Brain pericyte (primary cell): Measurements from ENCODE around the gene PPFIA2.

ENCODE experiments used
- DNase-seq: peaks from one replicate; pipeline ENCODE4 v3.0.0-alpha.2; 2012; ENCODE audit warnings: low read depth, low spot score

PPFIA2 gene

DNA sequence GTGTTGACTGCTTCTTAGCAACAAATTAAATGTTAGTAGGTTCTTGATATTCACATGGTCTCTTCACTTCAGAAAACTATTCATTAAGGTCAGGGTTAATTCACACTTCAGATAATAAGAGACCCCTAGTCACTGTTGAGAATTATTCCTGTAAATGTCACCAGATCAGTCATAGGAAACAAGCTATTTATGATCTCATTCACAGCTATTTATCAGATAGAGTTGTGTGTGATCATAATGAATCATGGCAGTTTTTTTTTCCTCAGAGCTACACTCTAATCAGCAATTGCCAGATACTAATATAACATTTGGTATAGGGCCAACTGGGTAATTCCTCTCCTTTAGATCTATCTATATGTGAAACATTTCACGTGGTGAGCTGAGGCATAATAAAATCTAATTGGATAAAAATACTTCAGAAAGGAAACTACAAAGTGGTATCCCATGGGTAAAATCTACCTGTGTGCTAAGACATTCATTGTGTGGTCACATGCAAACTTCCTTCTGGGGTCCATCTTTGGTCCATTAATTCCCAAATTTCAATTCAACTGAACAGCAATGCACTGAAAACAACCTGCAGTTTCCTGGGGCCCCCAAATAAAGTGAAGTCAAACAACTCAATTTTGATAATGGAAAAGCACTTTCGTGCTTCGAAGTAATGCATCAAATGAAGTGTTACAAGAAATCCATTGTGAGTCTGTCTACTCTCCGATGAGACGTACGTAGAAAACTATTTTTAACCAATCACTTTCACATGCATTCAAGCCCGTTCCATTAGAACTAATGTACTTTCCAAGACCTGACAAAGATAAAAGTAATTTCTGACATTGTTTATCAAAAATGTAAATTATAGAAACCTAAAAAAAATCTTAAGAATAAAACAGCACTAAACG lies 484.3 kb downstream of the PPFIA2 start:
- no peak for DNase-seq

DNA sequence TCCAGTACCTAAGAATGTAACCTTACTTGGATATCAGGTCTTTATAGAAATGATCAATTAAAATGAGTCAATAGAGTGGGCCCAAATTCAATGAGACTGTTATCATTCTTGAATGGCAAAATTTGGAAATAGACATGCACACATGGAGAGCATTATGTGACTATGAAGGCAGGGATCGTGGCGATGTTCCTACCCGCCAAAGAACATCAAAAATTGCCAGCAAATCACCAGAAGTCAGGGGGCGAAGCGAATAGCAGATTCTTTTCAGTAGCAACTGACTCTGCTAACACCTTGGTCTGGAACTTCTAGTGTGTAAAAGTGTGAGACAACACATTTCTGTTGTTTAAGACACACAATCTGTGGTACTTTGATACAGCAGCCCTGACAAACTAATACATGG lies 488.8 kb downstream of the PPFIA2 start:
- no peak for DNase-seq

DNA sequence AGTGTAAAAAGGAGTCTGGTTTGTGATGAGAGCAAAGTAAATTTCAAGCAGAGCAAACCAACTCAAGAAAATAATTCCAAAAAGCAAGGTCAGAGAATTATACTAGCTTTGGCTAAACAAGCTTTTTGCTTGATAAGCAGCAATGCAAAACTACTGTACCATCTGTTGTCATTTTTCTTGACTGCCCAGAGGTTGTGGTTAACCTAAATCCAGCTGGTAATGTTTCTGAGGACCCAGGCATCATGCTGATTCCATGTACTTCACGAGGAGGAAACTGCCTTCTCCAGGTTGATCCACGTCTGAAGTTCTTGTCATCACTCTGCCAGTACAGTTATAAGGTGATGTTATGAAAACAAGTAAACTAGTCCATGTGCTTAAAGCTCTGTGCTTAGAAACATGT lies 496.1 kb downstream of the PPFIA2 start:
- DNase-seq = peak; percentile 17

DNA sequence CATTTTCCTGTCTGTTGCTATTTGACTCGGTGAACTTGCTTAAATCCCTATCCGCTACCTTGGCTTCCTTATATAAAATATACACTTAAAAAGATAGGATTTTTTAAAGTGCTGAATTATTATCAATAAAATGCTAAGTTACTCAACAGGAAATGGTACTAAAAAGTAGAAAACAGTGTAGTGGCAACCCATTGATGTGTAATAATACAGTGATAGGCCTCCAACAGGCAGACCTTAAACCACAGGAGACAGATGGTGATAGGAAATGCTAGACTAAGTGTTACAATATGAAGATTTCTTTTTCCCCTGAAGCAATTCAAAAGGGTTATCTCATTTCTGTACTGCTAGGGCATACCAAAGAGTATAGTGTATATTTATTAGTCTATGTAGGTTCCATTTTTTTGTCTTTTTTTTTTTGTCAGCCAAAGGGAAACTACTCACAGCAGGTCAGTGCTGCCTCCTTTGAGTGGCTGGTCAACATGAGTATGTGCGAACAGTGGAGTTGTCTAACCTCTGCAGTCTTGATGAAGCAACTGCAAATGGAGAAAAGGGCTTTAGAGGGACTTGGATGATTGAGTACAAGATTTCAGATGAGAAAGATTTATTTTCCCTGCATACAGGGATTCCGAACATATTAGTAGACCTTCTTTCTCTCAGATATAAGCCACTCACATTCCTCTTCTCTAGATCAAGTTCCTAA lies 497.5 kb downstream of the PPFIA2 start:
- DNase-seq = no peak

DNA sequence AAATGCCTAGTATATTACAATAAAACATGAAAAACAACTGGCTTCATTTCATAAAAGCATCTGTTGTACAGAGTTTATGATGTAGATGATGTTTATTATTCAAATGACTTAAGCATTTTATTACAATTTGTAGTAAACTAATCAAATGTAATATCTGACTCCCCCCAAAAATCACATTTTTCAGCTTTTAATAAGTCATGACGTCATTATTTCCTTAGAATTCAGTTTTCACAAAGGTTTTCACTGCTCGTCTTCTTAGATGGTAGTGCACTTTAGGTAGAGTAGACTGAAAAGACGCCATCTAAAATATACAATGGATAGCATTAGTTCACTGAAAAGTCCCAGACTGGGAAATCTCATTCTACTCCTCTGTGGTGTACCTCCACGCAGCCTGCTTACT lies 499.8 kb downstream of the PPFIA2 start:
- DNase-seq = no peak

DNA sequence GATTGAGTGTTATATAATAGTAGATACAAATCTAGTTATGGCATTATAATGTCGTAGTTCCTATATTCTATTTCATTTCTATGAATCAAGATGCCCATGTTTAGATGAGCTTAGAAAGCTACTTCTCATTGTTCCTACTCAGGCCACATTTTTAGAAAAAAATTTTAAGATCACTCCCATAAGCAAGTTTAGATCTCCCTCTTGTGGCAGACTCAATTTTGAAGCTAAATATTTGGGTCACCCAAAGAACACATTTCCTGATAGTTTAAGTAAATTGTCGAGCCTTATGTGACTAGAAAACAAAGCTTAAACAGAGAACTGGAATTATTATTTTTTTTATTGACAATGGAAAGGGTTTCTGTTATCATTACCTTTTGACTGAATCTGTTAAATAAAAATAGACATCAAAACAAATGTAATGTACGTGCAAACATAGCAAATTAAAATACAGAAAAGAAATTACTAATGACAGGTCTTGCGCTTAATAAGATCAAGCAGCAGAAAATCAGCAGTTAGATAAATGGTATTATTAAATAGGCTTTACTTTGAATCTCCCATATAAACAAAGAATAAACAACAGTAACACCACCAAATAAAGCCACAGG lies 501.1 kb downstream of the PPFIA2 start:
- peak; percentile 31 for DNase-seq

DNA sequence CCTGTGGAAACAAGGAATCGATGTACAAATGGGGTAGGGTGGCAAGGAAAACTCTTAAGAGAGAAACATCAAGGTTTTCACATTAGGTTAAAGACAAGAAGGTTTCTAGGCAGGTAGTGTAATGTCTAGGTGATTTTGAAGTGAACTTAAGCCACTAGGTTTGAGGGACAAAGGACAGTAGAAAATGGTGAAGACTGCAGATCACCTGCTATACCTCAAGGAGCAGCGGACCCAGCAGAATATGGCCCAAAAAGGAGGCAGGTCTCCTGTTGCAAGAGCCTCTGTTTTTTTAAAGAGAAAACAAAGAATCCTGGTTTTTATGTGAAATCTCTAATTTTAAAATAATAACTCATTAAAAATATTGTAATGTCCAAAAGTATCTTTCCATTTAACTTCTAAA lies 503.2 kb downstream of the PPFIA2 start:
- no peak for DNase-seq

DNA sequence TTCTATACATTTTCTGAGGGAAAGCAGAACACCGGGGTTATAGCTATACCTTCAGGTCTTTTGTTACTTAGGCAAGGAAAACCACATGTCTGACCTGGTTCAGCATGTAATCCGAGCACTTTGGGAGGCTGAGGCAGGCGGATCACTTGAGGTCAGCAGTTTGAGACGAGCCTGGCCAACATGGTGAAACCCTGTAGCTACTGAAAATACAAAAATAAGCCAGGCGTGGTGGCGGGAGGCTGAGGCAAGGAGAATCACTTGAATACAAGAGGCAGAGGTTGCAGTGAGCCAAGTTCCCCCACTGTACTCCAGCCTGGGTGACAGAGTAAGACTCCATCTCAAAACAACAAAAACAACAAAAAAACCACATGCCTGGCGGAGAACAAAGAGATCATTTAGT lies 503.7 kb downstream of the PPFIA2 start:
- DNase-seq = no peak

DNA sequence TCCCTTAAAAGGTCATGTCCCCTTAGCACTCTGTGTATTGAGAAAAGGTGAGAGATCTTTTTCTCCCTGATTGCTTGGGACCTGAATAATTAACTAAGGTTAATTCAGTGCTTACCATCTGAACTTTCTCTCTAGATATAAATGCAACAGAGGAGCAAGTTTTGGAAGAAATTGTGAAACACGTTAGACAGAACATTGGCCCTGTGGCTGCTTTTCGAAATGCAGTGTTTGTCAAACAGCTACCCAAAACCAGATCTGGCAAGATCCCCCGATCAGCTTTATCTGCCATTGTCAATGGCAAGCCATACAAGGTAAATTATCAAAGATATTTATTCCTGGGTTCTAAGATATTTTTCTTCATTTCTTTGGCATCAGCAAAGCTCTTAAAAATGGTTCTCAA lies 505.8 kb downstream of the PPFIA2 start:
- DNase-seq = no peak

DNA sequence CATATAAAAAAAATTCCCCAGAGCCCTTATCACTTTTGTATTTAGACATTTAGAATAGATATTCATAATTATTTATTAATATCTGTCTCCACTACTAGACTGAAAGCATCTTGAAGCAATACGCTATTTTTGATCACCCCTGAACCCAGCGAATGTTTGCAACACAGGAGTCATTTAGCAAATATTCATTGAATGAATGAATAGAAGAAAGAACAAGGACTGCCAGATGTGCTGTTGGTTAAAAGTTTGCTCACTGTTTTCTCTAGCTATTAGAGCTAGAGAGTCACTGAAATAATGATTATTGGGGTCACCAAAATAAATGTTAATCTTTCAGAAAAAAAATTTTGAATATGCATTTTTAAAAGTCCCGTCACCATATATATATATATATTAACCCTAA lies 506.9 kb downstream of the PPFIA2 start:
- no peak for DNase-seq

DNA sequence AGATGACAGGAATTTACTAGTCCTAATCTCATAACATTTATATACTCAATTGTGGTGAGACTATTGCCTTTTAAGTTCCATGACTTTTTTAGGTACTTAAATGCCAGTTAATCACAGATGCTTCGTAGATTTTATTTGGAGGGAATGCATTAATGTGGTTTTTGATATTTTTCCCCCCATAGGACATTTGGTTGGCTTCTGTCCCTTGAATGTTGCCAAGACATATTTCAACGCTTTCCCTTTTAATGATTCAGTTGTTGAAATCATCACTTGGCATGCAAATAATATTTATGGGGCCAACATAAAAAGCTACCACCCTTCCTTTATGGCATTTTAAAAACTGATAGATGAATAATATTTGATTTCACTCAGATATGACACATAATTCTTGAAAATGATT lies 509.2 kb downstream of the PPFIA2 start:
- DNase-seq = no peak

DNA sequence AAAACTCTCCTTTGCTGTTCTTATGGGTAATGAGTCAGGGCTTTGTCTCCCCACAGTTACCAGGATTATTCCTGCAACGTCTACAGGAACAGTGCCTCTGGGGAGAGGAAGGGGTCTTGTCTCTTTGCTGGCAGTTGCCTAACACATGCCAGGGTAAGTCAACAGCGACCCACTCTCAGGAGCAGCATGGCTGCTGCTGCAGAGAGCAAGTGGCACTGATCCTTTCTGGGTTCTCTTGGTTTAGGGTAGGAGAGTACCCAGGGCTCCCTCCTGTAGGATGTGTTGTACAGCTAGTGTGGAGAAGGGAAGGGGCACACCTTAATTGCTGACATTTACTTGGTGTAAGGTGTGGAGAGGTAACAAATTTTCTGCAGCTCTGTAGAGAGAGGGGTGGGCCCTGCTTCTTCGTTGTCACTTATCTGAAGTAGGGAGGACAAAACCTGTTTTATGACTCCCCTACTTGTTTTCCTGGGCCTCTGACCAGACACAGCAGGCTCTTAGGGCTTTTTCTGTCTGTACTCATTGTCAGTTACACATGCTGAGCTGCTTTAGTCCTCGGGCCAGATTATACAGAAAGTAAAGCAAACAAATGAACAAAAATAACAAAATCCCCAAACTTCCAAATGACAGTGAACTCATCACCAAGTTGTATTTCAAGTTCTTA lies 513.1 kb downstream of the PPFIA2 start:
- peak; percentile 36 for DNase-seq

DNA sequence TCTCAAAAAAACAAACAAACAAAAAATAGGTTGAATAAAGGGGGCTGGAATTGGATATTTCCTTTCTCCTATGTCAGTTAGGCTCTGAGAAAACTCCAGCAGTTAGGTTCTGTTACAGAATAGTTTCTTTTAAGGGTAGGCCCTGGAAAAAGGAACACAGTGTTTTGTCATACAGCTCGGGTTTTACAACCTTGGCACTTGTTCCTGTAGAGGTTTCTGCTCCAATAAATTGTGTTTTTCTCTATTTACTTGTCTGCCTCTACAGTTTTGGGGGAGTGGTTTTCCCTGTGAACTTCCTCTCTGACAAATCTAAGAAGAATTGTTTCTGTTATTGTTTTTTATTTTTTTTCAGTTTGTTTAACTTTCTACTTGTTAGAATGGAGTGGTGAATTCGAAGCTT lies 513.7 kb downstream of the PPFIA2 start:
- no peak for DNase-seq

DNA sequence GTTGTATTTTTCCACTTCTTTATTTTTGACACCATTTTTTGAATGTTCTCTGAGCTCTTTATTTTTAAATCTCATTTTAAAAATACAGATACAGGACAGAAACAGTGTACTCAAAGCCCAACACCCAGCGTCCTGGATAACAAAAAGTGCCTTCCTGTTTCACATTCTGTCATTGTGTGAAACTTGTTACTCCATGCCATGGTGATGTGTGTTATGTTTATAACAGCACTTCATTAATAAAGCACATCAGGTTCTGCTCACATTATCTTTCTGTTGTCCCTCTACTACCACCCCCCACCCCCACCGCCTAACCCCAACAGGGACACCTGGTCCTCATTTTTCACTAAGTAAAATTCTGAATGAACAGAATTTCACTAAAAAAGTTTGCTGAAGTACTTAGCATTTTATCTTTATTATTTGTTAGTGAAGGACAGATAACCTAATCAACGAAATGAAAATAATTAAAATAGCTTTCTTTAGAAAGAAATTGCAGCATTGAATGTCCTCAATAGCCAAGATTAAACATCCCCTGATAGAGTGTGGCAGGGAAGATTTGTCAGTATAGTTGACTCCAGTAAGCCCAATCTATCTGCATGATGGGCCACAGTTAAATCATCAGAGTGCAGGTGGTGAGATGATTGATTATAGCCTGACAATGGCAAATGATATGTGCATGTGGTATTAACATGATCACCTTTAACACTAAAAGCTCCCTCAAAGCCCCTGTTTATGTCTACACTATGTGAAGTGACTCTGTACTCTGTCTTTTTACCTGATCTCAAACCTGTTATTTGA lies 527.4 kb downstream of the PPFIA2 start:
- DNase-seq = no peak

DNA sequence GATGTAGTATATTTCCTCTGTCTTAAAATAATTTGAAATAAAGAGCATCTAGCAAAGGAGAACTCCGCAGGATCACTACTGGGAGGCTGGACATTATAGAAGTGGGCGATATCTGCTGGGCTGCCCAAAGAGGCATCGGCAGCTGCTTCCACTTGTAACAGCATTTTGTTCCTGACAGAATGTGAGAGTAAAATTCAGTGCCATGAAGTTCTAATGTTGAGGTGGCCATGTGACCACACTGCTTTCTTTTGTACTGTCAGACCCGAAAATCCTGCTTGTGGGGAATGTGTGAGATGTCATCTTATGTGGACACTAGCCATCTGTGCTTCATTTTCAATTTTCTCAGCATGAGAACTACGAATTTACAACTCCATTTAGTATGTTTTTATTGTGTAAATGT lies 529.4 kb downstream of the PPFIA2 start:
- DNase-seq = no peak

DNA sequence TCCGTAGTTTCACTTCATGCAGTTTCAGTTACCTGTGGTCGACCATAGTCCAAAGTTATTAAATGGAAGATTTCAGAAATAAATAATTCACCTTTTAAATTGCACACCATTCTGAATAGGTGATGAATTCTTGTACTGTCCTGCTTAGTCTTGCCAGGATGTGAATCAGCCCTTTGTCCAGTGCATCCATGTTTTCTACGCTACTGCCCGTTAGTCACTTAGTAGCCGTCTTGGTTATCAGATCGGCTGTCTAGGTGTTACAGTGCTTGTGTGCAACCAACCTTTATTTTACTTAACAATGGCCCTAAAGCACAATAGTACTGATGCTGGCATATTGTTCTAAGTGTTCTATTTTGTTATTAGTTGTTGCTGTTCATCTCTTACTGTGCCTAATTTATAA lies 534.5 kb downstream of the PPFIA2 start:
- DNase-seq = no peak

DNA sequence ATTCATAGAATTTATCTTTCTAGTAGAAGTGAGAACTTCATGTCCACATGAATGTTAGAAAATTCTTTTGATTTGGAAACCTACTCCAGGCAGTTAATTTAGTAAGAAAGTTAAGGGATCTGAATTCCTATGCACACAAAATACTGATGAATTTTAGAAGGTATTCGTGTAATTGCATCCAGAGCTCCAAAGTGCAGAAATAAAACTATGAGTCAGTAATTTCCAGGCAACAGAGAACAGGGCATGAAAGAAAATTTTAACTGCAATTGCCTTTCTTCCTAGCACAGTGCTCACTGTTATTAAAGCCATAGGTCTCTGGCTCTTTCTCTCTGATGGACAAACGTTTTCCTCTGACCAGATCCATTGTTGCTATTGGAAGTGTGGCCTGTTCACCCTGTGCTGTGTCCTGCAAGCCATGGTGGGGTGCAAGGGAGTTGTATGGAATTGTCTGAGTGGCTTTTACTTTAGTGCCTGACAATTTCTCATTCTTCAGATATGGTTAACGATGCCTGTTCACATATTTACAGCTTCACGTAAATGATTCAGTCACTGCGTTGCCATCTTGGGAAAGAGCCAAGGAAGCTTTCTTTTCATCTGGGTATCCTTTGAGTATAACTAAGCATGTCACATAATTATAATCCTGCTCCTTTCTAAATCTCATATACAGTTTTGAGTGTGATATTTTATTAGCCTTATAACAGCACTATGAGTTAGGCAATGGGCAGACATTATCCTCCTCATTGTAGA lies 536.1 kb downstream of the PPFIA2 start:
- no peak for DNase-seq

DNA sequence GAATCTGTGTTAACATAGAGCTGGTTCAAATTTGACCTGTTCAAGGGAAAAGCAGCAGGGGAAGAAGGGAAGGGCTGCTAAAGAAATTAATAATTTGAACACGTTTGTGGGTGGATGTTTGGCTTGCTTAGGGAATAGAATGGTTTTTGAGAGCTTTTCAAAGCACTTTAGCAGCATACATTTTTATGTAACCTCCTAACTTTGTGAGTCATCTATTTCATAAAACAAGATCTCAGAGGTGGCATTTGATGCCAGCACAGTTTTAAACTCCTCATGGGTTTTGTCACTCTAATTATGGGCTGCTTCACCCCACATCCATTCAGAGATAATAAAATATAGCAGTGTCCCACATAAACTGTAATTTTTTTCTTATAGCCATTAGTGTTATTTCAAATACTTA lies 537.5 kb downstream of the PPFIA2 start:
- no peak for DNase-seq

DNA sequence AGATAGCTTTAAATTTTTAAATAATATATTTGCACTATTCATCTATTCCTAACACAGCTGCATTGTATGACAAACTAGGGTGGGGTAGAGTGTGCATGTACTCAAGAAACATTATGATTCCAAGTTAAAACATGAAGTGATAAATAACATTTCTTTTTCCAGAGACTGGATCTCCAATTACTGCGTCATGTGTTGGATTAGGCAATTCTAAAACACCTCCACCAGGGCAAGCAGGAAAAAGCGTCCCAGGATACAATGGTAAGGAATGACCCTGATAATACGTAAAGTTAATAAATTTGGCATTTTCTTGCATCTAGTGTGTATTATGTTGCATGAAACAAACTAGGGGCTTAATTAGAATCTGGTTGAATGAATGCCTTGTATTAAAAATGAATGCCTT lies 542.4 kb downstream of the PPFIA2 start:
- no peak for DNase-seq

DNA sequence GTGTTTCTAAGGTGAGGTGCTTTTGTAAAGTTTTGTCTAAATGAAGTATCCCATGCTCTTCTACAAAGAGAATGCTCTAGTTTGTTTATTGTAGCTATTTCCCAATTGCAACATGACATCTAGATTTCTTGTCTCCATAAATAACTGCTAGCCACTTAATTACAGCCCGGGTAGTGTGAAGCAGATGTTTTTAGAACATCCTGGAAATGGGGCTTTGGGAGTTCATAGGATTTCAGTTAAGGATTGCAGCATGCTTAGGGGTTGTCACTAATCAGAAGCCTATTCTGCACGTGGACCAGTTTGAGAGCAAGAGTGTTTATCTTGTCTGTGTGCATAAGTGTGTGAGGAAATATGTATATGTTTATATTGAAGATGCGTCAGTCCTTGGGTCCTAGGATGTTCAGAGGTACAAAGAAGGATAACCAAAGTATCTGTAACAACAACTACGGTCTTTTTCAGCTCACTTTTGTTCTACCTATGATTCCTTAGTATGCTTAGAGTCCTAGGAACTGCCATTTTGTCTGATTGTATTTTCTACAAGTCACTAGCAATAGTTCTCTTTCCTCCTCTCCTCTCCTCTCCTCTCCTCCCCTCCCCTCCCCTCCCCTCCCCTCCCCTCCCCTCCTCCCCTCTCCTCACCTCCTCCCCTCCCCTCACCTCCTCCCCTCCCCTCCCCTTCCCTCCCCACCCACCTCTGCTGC lies 546.0 kb downstream of the PPFIA2 start:
- DNase-seq = no peak
